ENCODE measurements around the gene CD22.
"Not testable (repeated sequence)": the region's sequence is repeated elsewhere in the genome, so short reads cannot be mapped to it uniquely, and the experiment has no call there.

Gene CD22

GRCh38 chr19:35328851-35329285, at the start of gene CD22:
TSS of gene CD22 (plus strand) at chr19:35329187. CDS start at chr19:35332041, 2,854 bp downstream.
- DNase-seq, result no peak

- DNase-seq, result no peak
Measured at GRCh38 chr19:35279374-35279773, 49.6 kb upstream of the CD22 start.

- DNase-seq, result no peak
Measured at GRCh38 chr19:35279985-35280821, 48.8 kb upstream of the CD22 start.

- no peak for DNase-seq
Measured at GRCh38 chr19:35281303-35281702, 47.7 kb upstream of the CD22 start.

GRCh38 chr19:35284153-35285094, 44.6 kb upstream of the CD22 start:
- no peak for DNase-seq

GRCh38 chr19:35285095-35285449, 43.9 kb upstream of the CD22 start:
- no peak for DNase-seq

GRCh38 chr19:35285465-35285864, 43.5 kb upstream of the CD22 start:
- not testable (repeated sequence) for DNase-seq

- DNase-seq, result peak; percentile 44
Measured at GRCh38 chr19:35286101-35286500, 42.9 kb upstream of the CD22 start.

GRCh38 chr19:35287713-35288112, 41.3 kb upstream of the CD22 start:
- no peak for DNase-seq

- no peak for DNase-seq
Measured at GRCh38 chr19:35288331-35288730, 40.7 kb upstream of the CD22 start.

- no peak for DNase-seq
Measured at GRCh38 chr19:35288906-35289305, 40.1 kb upstream of the CD22 start.

- DNase-seq, result no peak
Measured at GRCh38 chr19:35290381-35291127, 38.4 kb upstream of the CD22 start.

GRCh38 chr19:35291259-35291658, 37.7 kb upstream of the CD22 start:
- no peak for DNase-seq

- no peak for DNase-seq
Measured at GRCh38 chr19:35291916-35292315, 37.1 kb upstream of the CD22 start, which contains the start of gene MAG. TSS of gene MAG (plus strand) at chr19:35292161. CDS start at chr19:35295409, 3,248 bp downstream.

GRCh38 chr19:35292421-35293362, 36.3 kb upstream of the CD22 start:
- no peak for DNase-seq

GRCh38 chr19:35293363-35293739, 35.6 kb upstream of the CD22 start:
- DNase-seq, result no peak

GRCh38 chr19:35293808-35294207, 35.2 kb upstream of the CD22 start:
- DNase-seq, result no peak

- no peak for DNase-seq
Measured at GRCh38 chr19:35294328-35294727, 34.7 kb upstream of the CD22 start.

GRCh38 chr19:35294859-35295791, 33.9 kb upstream of the CD22 start:
- no peak for DNase-seq

- DNase-seq, result peak; percentile 41
Measured at GRCh38 chr19:35295792-35296462, 33.1 kb upstream of the CD22 start.
